HFF-Myc (cell line): ENCODE data around the gene DENND1A.

Experiments used
- DNase-seq: peaks from one replicate; pipeline ENCODE4 v3.0.0-alpha.2; 2011; ENCODE audit warnings: low read depth; ENCODE audit errors: extremely low read depth
- H3K4me3 ChIP-seq: replicated peaks from 2 replicates; pipeline ENCODE4 v1.5.1; 2011; ENCODE audit warnings: low read depth, mild to moderate bottlenecking, control low read depth, low read length
- TF ChIP-seq, protein P1 (sequence below): IDR thresholded peaks from 2 replicates; pipeline ENCODE4 v1.5.1; 2012; ENCODE audit warnings: mild to moderate bottlenecking, low read depth, low read length, control low read depth; ENCODE audit errors: missing control alignments

Gene DENND1A

DNA sequence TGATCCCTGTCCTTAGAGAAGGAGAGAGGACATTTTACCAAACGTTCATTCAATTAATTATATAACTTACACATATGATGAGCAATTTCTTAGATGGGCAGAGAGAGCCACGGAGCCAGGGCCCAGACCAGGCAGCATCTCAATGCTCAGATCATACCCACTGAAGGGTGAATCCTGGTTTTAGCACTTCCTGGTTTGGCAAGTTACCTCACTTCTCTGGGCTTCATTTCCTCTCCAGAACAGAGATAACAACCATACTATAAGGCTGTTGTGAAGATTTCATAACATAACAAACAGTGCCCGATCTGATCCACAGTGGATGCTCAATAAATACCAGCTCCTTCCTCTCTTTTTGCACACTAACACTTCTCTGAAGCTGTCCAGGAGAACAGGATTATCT, 271.1 kb downstream of the DENND1A start:
- no peak for DNase-seq
- TF ChIP-seq, protein P1, sequence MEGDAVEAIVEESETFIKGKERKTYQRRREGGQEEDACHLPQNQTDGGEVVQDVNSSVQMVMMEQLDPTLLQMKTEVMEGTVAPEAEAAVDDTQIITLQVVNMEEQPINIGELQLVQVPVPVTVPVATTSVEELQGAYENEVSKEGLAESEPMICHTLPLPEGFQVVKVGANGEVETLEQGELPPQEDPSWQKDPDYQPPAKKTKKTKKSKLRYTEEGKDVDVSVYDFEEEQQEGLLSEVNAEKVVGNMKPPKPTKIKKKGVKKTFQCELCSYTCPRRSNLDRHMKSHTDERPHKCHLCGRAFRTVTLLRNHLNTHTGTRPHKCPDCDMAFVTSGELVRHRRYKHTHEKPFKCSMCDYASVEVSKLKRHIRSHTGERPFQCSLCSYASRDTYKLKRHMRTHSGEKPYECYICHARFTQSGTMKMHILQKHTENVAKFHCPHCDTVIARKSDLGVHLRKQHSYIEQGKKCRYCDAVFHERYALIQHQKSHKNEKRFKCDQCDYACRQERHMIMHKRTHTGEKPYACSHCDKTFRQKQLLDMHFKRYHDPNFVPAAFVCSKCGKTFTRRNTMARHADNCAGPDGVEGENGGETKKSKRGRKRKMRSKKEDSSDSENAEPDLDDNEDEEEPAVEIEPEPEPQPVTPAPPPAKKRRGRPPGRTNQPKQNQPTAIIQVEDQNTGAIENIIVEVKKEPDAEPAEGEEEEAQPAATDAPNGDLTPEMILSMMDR = no peak
- no peak overlapping the region for H3K4me3 ChIP-seq

DNA sequence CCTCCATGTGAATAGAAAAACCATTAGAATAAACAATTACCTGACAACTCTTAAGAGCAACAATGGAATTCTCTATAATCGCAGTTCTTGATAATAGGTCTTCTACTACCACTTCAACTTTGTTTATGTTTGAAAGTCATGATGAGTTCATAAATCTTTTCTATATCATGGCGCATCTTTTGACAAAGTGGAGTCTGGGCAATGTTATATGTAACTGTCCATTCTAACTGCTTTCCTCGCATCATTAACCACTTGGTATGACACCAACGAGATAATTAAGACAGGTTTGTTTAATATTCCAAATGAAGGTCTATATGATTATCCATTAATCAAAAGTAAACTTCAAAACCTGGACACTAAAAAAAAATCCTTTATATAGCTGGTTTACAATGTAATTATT, 272.0 kb downstream of the DENND1A start:
- no peak overlapping the region for H3K4me3 ChIP-seq
- DNase-seq = no peak
- TF ChIP-seq, protein P1 = no peak

DNA sequence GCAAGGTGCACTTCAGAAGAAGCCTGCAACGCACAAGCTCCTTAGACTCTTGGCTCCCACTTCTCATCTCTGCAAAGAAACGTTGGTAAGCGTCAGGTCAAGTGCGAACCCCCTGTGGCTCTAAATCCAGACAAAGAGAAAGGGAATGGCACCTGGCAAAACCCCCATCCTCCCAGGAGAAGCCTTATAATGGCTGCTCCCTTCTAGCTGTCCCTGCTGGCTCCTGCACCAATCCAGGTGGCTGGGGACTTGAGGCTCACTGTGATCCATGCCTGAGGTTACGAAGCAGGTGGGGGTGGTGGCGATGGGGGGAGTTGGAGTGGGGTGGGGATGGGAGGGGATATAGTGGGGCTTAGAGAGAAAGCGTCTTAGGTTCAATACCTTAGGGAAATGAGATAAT, 272.8 kb downstream of the DENND1A start:
- TF ChIP-seq, protein P1 = no peak
- no peak overlapping the region for H3K4me3 ChIP-seq
- DNase-seq = no peak

DNA sequence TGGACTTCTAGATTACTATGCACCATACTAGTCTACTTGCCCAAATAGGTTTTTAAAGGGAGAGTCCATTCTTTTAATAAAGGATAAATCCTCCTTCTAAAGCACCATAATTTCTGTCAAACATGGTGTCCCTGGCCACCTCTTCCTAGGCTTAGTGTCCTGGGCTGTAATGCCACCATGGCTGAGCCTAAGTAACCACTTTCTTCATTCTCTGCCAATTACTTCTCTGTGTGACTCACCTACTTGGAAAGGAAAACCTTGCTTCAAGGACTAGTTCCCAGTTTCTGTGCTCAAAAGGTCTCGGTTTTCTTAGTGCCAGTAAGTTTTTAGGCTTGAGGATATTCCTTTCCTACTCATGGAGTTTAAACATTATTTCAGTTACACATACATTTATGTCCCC, 273.4 kb downstream of the DENND1A start:
- TF ChIP-seq, protein P1 = no peak
- DNase-seq = no peak
- H3K4me3 ChIP-seq = no peak overlapping the region

DNA sequence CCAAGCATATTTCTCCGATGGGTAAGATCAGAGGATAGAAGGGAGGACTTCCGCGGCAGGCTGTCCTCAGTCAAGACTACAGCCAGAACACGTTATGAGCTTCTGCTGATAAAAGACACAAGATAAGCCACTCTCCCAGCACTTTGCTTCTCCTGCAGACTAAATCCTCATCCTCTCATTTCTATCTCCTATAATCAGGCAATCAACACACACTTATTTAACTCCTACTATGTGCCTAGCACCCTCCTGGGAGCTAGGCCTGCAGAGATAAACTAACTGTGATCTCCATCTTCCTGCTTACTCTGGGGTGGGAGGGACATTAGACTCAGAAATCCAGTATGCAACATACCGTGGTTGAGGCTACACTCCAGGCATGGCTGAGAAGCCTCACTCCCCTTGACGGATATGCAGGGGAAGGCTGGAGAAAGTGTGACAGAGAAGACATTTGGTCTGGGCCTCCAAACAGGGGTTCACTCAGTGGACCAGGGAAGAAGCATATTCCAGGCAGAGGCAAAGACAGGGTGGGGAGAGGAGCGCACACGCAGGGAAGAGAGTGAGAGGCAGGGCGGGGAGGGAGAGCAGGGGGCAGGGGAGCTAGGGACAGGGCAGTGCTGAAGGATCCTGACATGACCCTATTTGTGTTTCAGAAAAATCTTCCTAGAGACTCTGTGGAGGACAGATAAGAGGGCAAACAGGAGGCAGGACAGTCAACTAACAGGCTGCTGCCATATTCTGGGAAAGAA, 274.1 kb downstream of the DENND1A start:
- no peak for DNase-seq
- no peak overlapping the region for H3K4me3 ChIP-seq
- TF ChIP-seq, protein P1 = no peak

DNA sequence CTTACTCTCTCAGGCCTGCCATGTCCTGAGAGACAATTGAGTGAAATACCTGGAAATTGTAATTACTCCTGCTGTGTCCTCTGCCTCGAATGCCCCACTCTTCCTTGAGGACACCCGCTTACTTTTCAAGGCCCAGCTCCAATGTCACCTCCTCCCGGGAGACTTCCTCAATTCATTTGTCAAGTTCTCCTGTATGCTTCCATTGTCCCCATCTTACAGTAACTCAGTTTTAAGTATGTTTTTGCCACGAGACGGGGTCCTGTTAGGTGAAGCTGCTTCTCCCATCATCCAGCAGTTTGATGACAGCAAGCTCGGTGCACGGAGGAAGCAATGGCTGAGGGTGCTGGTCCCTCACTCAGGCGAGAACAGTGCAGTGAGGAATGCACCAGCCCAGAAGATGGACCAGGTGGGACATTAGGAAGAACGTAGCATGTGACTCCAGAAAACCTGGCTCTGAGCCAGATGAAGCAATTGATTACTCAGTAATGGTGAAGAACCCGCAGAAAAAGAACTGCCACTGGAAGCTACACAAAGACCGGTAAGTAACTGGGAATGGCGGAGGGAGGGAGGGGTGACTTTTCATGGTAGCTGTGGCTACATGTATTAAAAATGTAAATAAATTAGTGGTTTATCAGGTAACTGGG, 274.8 kb downstream of the DENND1A start:
- no peak overlapping the region for H3K4me3 ChIP-seq
- no peak for DNase-seq
- TF ChIP-seq, protein P1 = no peak
